ENCODE data around the gene PGC.
"Not testable (repeated sequence)": the region's sequence is repeated elsewhere in the genome, so short reads cannot be mapped to it uniquely, and the experiment has no call there.

Gene PGC

GRCh38 chr6:41774841-41775240, 27.6 kb upstream of the PGC start:
- no peak for DNase-seq

GRCh38 chr6:41771058-41771983, 24.1 kb upstream of the PGC start:
- DNase-seq: no peak

GRCh38 chr6:41770381-41771057, 23.3 kb upstream of the PGC start:
- no peak for DNase-seq

GRCh38 chr6:41769376-41769775, 22.2 kb upstream of the PGC start:
- no peak for DNase-seq

- DNase-seq: no peak
Observed at GRCh38 chr6:41768545-41769308, 21.5 kb upstream of the PGC start.

GRCh38 chr6:41767112-41767833, 20.1 kb upstream of the PGC start:
- no peak for DNase-seq

- DNase-seq: not testable (repeated sequence)
Observed at GRCh38 chr6:41766043-41766664, 19.0 kb upstream of the PGC start.

GRCh38 chr6:41763470-41763869, 16.3 kb upstream of the PGC start:
- no peak for DNase-seq

- DNase-seq: no peak
Observed at GRCh38 chr6:41759905-41760579, 12.8 kb upstream of the PGC start.

GRCh38 chr6:41759106-41759904, 12.1 kb upstream of the PGC start:
- no peak for DNase-seq

GRCh38 chr6:41758641-41759035, 11.4 kb upstream of the PGC start:
- no peak for DNase-seq

- no peak for DNase-seq
Observed at GRCh38 chr6:41757931-41758640, 10.9 kb upstream of the PGC start.

GRCh38 chr6:41757271-41757670, 10.1 kb upstream of the PGC start:
- DNase-seq: no peak

GRCh38 chr6:41756354-41756753, 9.2 kb upstream of the PGC start:
- no peak for DNase-seq

- no peak for DNase-seq
Observed at GRCh38 chr6:41755895-41756294, 8.7 kb upstream of the PGC start.

GRCh38 chr6:41750374-41750773, 3.2 kb upstream of the PGC start:
- DNase-seq: no peak

- DNase-seq: no peak
Observed at GRCh38 chr6:41748542-41748941, 1.3 kb upstream of the PGC start.

GRCh38 chr6:41748102-41748477, 893 bp upstream of the PGC start:
- no peak for DNase-seq

GRCh38 chr6:41746107-41746506, 1.1 kb downstream of the PGC start:
- DNase-seq: no peak

- no peak for DNase-seq
Observed at GRCh38 chr6:41744236-41744787, 2.9 kb downstream of the PGC start.
